Heart right ventricle (tissue), 16 donors: Measurements from ENCODE around the gene UBASH3B. TPM values are rescaled to one million over a fixed set of nuclear protein-coding genes. Genes with fewer than 3 reads are reported as not detected.

Experiments used
- ATAC-seq, 8 donors: fragments of 200-7000 bp; cut with Tn5 transposase; one replicate each; pipeline ENCODE4 v1.9.1; 2020; ENCODE audit warnings: mild to moderate bottlenecking in 8 of 8, moderate library complexity in 8 of 8, moderate number of reproducible peaks in 1 of 8
- DNase-seq, 2 donors: peaks; one replicate each; pipeline ENCODE4 v3.0.0-alpha.2; 2020
- H3K27ac ChIP-seq, 10 donors: fragments of 200-600 bp; sonication (generic) in 2 of 10; one replicate each; pipeline versions ENCODE4 v1.5.0 to v1.8.0; 2020 to 2022; ENCODE audit warnings: mild to moderate bottlenecking in 3 of 10
- H3K27me3 ChIP-seq, 7 donors: fragments of 200-600 bp; one replicate each; pipeline ENCODE4 v1.8.0; 2021 to 2022; ENCODE audit warnings: mild to moderate bottlenecking in 2 of 7
- H3K36me3 ChIP-seq, 9 donors: fragments of 200-600 bp; sonication (generic) in 1 of 9; one replicate each; pipeline versions ENCODE4 v1.5.0 to v1.8.0; 2020 to 2022; ENCODE audit warnings: mild to moderate bottlenecking in 2 of 9
- H3K4me1 ChIP-seq, 9 donors: fragments of 200-600 bp; sonication (generic) in 1 of 9; one replicate each; pipeline versions ENCODE4 v1.5.0 to v1.8.0; 2020 to 2022; ENCODE audit warnings: mild to moderate bottlenecking in 4 of 9
- H3K4me3 ChIP-seq, 10 donors: fragments of 200-600 bp; sonication (generic) in 2 of 10; one replicate each; pipeline versions ENCODE4 v1.5.0 to v1.8.0; 2020 to 2022; ENCODE audit warnings: mild to moderate bottlenecking in 7 of 10, moderate library complexity in 2 of 10
- H3K9me3 ChIP-seq, 11 donors: fragments of 200-600 bp in 10 of 11; sonication (generic) in 2 of 11; one replicate each; pipeline versions ENCODE4 v1.5.0 to v1.8.0; 2013 to 2022; ENCODE audit warnings: mild to moderate bottlenecking in 2 of 11, control low read depth in 1 of 11, moderate library complexity in 1 of 11
- CTCF ChIP-seq, 9 donors: fragments of 200-600 bp; sonication (generic) in 2 of 9; IDR thresholded peaks; one replicate each; pipeline versions ENCODE4 v1.5.0 to v1.8.0; 2021 to 2022; ENCODE audit warnings: antibody characterized with exemption in 9 of 9, mild to moderate bottlenecking in 5 of 9, moderate library complexity in 1 of 9
- WGBS, 2 donors: extraction: QIAGEN DNeasy Blood & Tissue Kit; methylation state at CpG; one replicate each; pipeline ENCODE4 v1.1.7; 2013; ENCODE audit warnings: inconsistent platforms in 1 of 2; 5-methylcytosine and 5-hydroxymethylcytosine counted together
- intact Hi-C, 10 donors: fragments of 100-400 bp; cut with DNase I; formaldehyde crosslinking; loops; one replicate each; pipeline versions ENCODE4 v1.11.1 to v1.14.2; 2022
- polyA plus RNA-seq, 2 donors: library from polyadenylated mRNA; stranded (reverse); fragments of 200-250 nt; gene quantifications; one replicate each; pipeline ENCODE4 v1.2.3, GENCODE V29; 2013
- total RNA-seq, 10 donors: library from RNA; stranded (reverse); fragmentation: NEBNext Ultra II Directional in 3 of 10; extraction: Animal tissue kit (Norgen Biotek cat#: 25700) in 3 of 10; gene quantifications; one replicate each; pipeline versions ENCODE4 v1.2.1 to v1.2.4, GENCODE V29; 2021 to 2023
- donor health status: Arrhythmogenic right ventricular cardiomyopathy.
- donor health status: ischemic (EF 13 %, LVEDD 7.1; RV severe dilation, severe dysfunction).
- donor health status: healthy with polysubstance abuse.
- donor health status: DM: no; HTN: yes; CAD: no.
- donor health status: DM: no; HTN: no; CAD: no.
- donor health status: ischemic (EF 25% LVEDD 6.9; RV normal size, moderate dysfunction).
- donor health status: ischemic (EF 25% LVEDD 5.7; RV mildly dilated, moderate dysfunction).
- donor health status: healthy.
- donor health status: DM: yes; HTN: yes; CAD: no.
- donor health status: Ischemic cardiomyopathy.
- donor health status: ischemic (EF 35%, LVEDD 5.7; RV mildly dilated, moderate dysfunction).
- donor health status: nonischemic (EF 11% LVEDD 7.7; RV severe dilation, severe dysfunction).
- donor health status: DM: yes; HTN: yes; CAD: no.
- donor health status: PGD.
- donor health status: ischemic (EF 29% LVEDD 5.4; RV normal size, mild dysfunction).
- donor health status: nonischemic (EF 23%, LVEDD 6.1; RV moderate dilation, normal function).

The UBASH3B gene
- total and polyA plus RNA-seq, 12 donors: 0.51 to 8.0 (median 1.5) TPM

GRCh38 chr11:122791411-122791810 lies 135.9 kb downstream of the UBASH3B start:
- Histone ChIP-seq H3K27ac (no peak overlapping the region), H3K27me3 (no peaks in the 10 kb centered on the region), H3K36me3 (peaks cover 0 to 78% (median 0%) of the 10 kb centered on the region in 9 donors), H3K9me3 (no peaks in the 10 kb centered on the region), H3K4me3 (no peak overlapping the region), H3K4me1 (no peaks in the 10 kb centered on the region)
- no peak for TF ChIP-seq CTCF (IDR thresholded peaks at IDR 0.05)
- DNase-seq: no peak
- no peak for ATAC-seq
- intact Hi-C loops: loop anchor here in 1 of 10 donors (10.0 kb wide), 1 partner anchor 63 kb away; no protein-coding TSS in a partner anchor
- WGBS, 2 donors: 95 to 100% methylated on average over 2 of the region's 2 CpGs

- no peak overlapping the region for H3K4me3 ChIP-seq
- H3K27me3 ChIP-seq: no peaks in the 10 kb centered on the region
- H3K9me3 ChIP-seq: no peaks in the 10 kb centered on the region
- H3K4me1 ChIP-seq: no peaks in the 10 kb centered on the region
- intact Hi-C loops: loop anchor here in 1 of 10 donors (10.0 kb wide), 1 partner anchor 63 kb away; no protein-coding TSS in a partner anchor
- no peak for TF ChIP-seq CTCF (IDR thresholded peaks at IDR 0.05)
- DNase-seq (no peak), ATAC-seq (no peak)
- WGBS, 2 donors: 80 to 83% methylated on average over 8 of the region's 8 CpGs
- peaks cover 0 to 82% (median 0%) of the 10 kb centered on the region in 9 donors for H3K36me3 ChIP-seq
- H3K27ac ChIP-seq: no peak overlapping the region
Observed at GRCh38 chr11:122791836-122792235, 136.3 kb downstream of the UBASH3B start.

- no peaks in the 10 kb centered on the region for H3K9me3 ChIP-seq
- WGBS, 2 donors: 49 to 53% methylated on average over 3 of the region's 3 CpGs
- no peaks in the 10 kb centered on the region for H3K4me1 ChIP-seq
- no peak for TF ChIP-seq CTCF (IDR thresholded peaks at IDR 0.05)
- no peaks in the 10 kb centered on the region for H3K27me3 ChIP-seq
- ATAC-seq: no peak
- DNase-seq: no peak
- peaks cover 0 to 87% (median 0%) of the 10 kb centered on the region in 9 donors for H3K36me3 ChIP-seq
- no peak overlapping the region for H3K27ac ChIP-seq
- H3K4me3 ChIP-seq: no peak overlapping the region
- intact Hi-C loops: loop anchor here in 1 of 10 donors (10.0 kb wide), 1 partner anchor 61 kb away; no protein-coding TSS in a partner anchor
Observed at GRCh38 chr11:122793515-122793914, 138.0 kb downstream of the UBASH3B start.

- WGBS, 2 donors: 86 to 87% methylated on average over 5 of the region's 5 CpGs
- Histone ChIP-seq H3K4me3 (no peak overlapping the region), H3K27ac (no peak overlapping the region), H3K9me3 (no peaks in the 10 kb centered on the region), H3K4me1 (peaks cover 0 to 9% (median 0%) of the 10 kb centered on the region in 9 donors), H3K36me3 (peaks cover 0 to 87% (median 0%) of the 10 kb centered on the region in 9 donors), H3K27me3 (no peaks in the 10 kb centered on the region)
- no peak for TF ChIP-seq CTCF (IDR thresholded peaks at IDR 0.05)
- intact Hi-C loops: loop anchor here in 7 of 10 donors (5.0 to 10.0 kb wide), 2 partner anchors 57 to 59 kb away; no protein-coding TSS in a partner anchor
- ATAC-seq: no peak
- no peak for DNase-seq
Observed at GRCh38 chr11:122795307-122795706, 139.8 kb downstream of the UBASH3B start.
